Activated T-cell treated with anti-CD3 and anti-CD28 coated beads, Interleukin-2, amount 50 U/mL, for 72 hours (primary cell): Measurements from ENCODE around the gene TPD52L1. TPM values are rescaled to one million over a fixed set of nuclear protein-coding genes. Genes with fewer than 3 reads are reported as not detected.
"Not testable (repeated sequence)": the region's sequence is repeated elsewhere in the genome, so short reads cannot be mapped to it uniquely, and the experiment has no call there.

Source experiments
- ATAC-seq, 2 donors: fragments of 150-1000 bp; cut with Tn5 transposase; replicated peaks in 1 of 2; 2 replicates each; pipeline ENCODE4 v1.10.0; 2021; ENCODE audit warnings: moderate library complexity in 2 of 2, mild to moderate bottlenecking in 1 of 2
- DNase-seq, 2 donors: peaks; one replicate each; pipeline ENCODE4 v3.0.0; 2021 to 2022; ENCODE audit warnings: mixed read lengths in 1 of 2
- H3K27ac Mint-ChIP-seq: one replicate; pipeline ENCODE4 v1.8.0; 2022; ENCODE audit warnings: mild to moderate bottlenecking, moderate library complexity, mixed read lengths
- H3K27me3 Mint-ChIP-seq: one replicate; pipeline ENCODE4 v1.8.0; 2022; ENCODE audit warnings: low read depth, mixed read lengths
- H3K36me3 Mint-ChIP-seq, 2 donors: one replicate each; pipeline ENCODE4 v1.8.0; 2022; ENCODE audit warnings: mixed read lengths in 2 of 2, mild to moderate bottlenecking in 1 of 2; ENCODE audit not compliant: insufficient read depth in 2 of 2
- H3K4me1 Mint-ChIP-seq: one replicate; pipeline ENCODE4 v1.8.0; 2022; ENCODE audit warnings: low read depth, mixed read lengths
- H3K4me3 Mint-ChIP-seq, 2 donors: one replicate each; pipeline ENCODE4 v1.8.0; 2022; ENCODE audit warnings: mild to moderate bottlenecking in 2 of 2, mixed read lengths in 2 of 2, moderate library complexity in 2 of 2
- H3K9me3 Mint-ChIP-seq, 2 donors: one replicate each; pipeline ENCODE4 v1.8.0; 2022; ENCODE audit warnings: mixed read lengths in 2 of 2
- total RNA-seq, 2 donors: library from RNA; stranded (reverse); gene quantifications; one replicate each; pipeline ENCODE4 v1.2.3, GENCODE V29; 2022

TPD52L1 gene
- total RNA-seq, 2 donors from 2014 or later = 0.50 to 0.56 TPM

DNA sequence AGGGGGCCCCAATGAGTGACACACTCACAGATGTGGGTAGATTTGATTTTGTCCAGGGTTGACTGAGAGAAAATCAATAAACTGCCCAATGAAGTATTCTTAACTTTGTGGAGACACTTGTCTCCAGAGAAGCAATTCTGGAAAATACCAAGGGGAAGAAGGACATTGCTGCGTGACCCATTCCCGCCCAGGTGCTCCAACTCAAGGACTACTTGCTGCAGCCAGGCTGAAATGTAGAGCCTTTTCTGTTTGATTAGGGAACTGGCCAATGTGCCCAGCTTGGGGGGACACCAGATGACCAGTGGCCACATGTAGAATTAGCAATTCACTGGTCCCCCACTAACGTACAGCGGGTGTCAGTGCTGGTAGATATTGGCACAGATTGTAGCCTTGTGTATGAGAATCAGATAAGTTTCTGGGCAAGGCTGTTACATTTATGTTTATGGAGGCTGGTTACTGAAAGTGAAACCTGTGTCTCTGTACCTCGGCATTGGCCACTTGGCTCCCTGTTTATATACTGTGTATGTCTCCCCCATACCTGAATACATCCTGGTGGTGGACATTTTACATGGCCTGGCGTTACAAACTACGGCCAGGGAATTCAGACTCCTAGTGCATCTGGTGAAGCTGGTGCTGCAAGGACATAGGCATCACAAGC is 115.9 kb downstream of the TPD52L1 start:
- H3K9me3 Mint-ChIP-seq = no peaks in the 10 kb centered on the region
- H3K4me3 Mint-ChIP-seq = no peak overlapping the region
- H3K27ac Mint-ChIP-seq = no peak overlapping the region
- ATAC-seq = no peak
- no peak for DNase-seq
- no peaks in the 10 kb centered on the region for H3K27me3 Mint-ChIP-seq
- H3K36me3 Mint-ChIP-seq = peaks cover 0 to 5% of the 10 kb centered on the region in 2 donors
- H3K4me1 Mint-ChIP-seq = no peaks in the 10 kb centered on the region

DNA sequence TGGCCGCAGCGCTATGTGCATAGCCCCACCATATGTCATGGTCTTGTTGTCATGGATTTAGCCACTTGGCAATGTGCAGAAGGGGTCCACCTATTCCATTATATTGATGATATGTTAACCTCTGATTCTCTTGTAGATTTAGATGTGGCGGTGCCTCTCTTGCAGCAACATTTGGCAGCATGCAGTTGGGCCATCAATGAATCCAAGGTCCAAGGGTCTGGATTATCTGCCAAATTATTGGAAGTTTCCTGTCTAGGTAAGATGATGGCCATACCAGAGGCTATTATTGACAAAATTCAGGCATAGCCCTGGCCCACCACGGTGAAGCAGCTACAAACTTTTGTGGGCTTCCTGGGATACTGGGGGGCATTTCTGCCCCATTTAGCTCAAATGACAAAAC is 116.8 kb downstream of the TPD52L1 start:
- Mint-ChIP-seq H3K9me3 (no peaks in the 10 kb centered on the region), H3K36me3 (peaks cover under 1 to 5% of the 10 kb centered on the region in 2 donors), H3K27me3 (no peaks in the 10 kb centered on the region), H3K27ac (no peak overlapping the region), H3K4me3 (no peak overlapping the region), H3K4me1 (no peaks in the 10 kb centered on the region)
- no peak for ATAC-seq
- DNase-seq = no peak

DNA sequence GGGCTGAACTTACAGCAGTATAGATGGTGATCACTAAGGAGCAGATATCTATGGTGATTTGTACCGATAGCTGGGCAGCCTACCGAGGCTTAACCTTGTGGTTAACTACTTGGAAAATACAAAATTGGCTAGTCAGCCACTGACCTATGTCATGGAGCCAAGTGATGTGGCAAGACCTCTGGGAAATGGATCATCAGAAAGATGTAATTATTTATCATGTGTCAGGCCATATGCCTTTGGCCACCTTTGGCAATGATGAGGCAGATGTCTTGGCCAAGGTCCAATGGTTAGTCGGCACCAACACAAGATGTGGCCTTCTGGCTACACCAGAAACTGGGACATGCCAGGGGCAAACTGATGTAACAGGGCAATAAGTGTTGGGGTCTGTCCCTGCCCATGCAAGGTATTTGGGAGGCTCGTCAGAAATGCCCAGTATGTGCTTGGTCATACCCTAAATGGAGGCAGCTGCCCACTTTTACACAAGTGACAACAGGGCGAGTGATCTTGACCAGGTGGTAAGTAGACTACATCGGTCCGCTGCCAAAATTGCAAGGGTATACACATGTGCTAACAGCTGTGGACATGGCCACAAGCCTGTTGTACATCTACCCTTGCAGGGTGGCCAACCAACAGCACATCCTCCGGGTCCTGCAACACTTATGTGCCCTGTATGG is 118.0 kb downstream of the TPD52L1 start:
- no peak for ATAC-seq
- H3K36me3 Mint-ChIP-seq = peaks cover 5 to 7% of the 10 kb centered on the region in 2 donors
- H3K4me3 Mint-ChIP-seq = no peak overlapping the region

DNA sequence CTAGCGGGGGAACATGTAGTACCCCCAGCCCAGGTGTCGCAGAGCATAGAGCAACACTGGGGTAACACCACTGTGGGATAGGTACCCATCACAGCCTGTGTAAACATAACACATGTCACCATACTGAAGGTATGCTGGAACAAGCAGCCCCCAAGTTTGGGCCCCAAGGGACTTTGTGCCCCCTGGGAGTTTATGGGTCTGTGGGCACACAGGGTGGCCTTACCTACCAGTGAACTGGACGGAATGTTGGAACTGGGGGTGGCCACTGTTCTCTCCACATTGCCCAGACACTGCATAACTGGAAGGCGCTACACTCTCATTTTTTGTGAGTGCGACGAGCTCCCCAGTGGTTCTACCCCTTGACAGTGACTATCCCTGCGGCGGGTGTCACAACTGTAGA is 119.7 kb downstream of the TPD52L1 start:
- Mint-ChIP-seq H3K4me1 (no peaks in the 10 kb centered on the region), H3K27ac (no peak overlapping the region)

More for the DNA sequence above, 118.0 kb downstream of the TPD52L1 start:
- Mint-ChIP-seq H3K4me1 (no peaks in the 10 kb centered on the region), H3K27me3 (no peaks in the 10 kb centered on the region), H3K27ac (no peak overlapping the region), H3K9me3 (no peaks in the 10 kb centered on the region)
- no peak for DNase-seq

DNA sequence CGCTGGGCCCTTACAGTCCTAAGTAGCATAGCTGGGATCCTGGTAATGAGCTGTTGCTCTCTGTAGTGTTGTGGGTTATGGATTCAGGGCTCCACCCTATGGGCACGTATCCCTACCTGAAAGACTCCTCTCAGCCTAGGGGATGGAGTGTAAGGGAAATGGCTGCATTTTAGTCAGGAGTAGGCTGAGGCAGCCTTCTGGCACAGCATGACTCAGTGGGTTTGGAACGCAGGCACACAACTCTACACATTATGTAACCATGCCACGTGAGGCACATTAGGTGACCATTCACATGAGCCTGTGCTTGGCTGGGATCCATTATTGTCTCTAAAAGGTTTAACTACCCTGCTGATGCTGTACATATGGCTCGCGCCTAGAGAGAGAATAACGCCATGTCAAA is 120.4 kb downstream of the TPD52L1 start:
- Mint-ChIP-seq H3K27me3 (no peaks in the 10 kb centered on the region), H3K4me3 (no peak overlapping the region), H3K27ac (no peak overlapping the region), H3K9me3 (no peaks in the 10 kb centered on the region), H3K36me3 (peaks cover 8 to 12% of the 10 kb centered on the region in 2 donors), H3K4me1 (peaks cover 6% of the 10 kb centered on the region)
- ATAC-seq = no peak
- DNase-seq = no peak

More for the DNA sequence above, 119.7 kb downstream of the TPD52L1 start:
- Mint-ChIP-seq H3K4me3 (no peak overlapping the region), H3K27me3 (no peaks in the 10 kb centered on the region), H3K9me3 (no peaks in the 10 kb centered on the region), H3K36me3 (peaks cover 5 to 7% of the 10 kb centered on the region in 2 donors)
- ATAC-seq (no peak), DNase-seq (no peak)

DNA sequence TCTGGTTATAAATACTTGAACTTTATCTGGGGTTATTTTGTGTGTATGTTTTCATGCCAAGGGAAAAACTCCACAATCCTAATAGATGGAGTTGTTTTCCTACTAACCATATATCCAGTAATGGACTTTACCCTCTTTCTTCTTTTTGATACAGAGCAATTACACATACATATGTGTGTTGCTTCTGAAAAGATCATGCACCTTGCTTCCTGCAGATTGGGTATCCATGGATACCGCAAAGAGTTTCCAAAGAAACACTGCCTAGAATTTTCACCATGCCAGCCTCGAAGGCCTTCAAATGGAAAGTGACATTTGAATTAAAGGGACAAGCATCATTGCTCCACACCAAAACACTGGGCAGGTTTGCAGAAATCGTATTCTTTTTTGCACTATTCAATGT is 121.4 kb downstream of the TPD52L1 start:
- DNase-seq (no peak), ATAC-seq (no peak)
- no peaks in the 10 kb centered on the region for H3K27me3 Mint-ChIP-seq
- H3K9me3 Mint-ChIP-seq = no peaks in the 10 kb centered on the region
- H3K4me1 Mint-ChIP-seq = peaks cover 11% of the 10 kb centered on the region
- no peak overlapping the region for H3K27ac Mint-ChIP-seq
- H3K36me3 Mint-ChIP-seq = peaks cover 9 to 19% of the 10 kb centered on the region in 2 donors
- no peak overlapping the region for H3K4me3 Mint-ChIP-seq

DNA sequence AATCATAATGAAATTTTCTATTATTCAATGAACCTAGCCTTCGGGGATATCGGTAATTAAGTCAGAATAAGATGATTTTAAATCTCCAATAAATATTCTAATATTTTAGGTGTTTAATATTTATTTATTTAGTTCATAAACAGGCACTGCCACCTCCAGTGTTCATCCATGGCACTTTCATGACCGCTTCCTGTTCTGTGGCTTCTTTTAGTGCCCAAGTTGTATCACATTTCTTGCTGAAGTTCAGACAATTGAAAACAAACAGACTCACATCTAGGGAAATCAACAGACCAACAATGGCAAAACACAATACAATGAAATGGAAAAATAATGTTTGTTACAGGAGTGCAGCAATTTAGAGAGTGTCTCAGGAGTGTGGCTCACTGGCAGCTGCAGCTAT is 122.2 kb downstream of the TPD52L1 start:
- H3K4me1 Mint-ChIP-seq = peaks cover 15% of the 10 kb centered on the region
- no peak overlapping the region for H3K27ac Mint-ChIP-seq
- DNase-seq = no peak
- no peak for ATAC-seq
- H3K9me3 Mint-ChIP-seq = no peaks in the 10 kb centered on the region
- H3K4me3 Mint-ChIP-seq = no peak overlapping the region
- peaks cover 10 to 24% of the 10 kb centered on the region in 2 donors for H3K36me3 Mint-ChIP-seq
- no peaks in the 10 kb centered on the region for H3K27me3 Mint-ChIP-seq

DNA sequence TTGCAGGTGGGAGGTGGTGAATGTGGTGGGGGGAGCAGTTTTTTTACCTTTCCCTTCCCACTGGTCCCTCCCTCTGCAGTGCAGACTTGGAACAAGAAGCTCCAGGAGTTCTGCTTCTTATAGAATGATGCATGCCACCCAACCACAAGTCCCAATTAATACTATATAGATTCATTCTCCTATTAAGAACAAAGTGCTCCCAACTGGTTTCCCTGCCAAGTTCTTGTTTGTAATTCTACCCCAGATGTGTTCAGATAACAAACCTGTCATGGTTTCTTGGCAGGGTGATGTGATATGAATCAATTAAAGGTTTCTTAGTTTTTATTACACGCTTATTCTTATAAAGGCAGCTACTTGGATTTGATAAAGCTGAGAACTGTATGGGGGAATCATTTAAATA is 124.3 kb downstream of the TPD52L1 start:
- Mint-ChIP-seq H3K27me3 (no peaks in the 10 kb centered on the region), H3K4me1 (peaks cover 20% of the 10 kb centered on the region), H3K36me3 (peaks cover 22 to 42% of the 10 kb centered on the region in 2 donors), H3K27ac (no peak overlapping the region), H3K9me3 (peaks cover 7 to 8% of the 10 kb centered on the region in 2 donors), H3K4me3 (no peak overlapping the region)
- DNase-seq = no peak
- ATAC-seq = no peak

DNA sequence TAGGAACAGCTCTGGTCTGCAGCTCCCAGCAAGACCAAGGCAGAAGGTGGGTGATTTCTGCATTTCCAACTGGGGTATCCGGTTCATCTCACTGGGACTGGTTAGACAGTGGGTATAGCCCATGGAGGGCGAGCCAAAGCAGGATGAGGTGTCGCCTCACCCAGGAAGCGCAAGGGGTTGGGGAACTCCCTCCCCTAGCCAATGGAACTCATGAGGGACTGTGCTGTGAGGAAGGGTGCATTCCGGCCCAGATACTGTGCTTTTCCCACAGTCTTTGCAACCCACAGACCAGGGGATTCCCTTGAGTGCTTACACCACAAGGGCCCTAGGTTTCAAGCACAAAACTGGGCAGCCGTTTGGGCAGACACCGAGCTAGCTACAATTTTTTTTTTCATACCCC is 126.4 kb downstream of the TPD52L1 start:
- Mint-ChIP-seq H3K36me3 (peaks cover 30 to 63% of the 10 kb centered on the region in 2 donors), H3K27ac (peak overlapping the region; percentile 79), H3K27me3 (no peaks in the 10 kb centered on the region), H3K9me3 (peaks cover 7 to 8% of the 10 kb centered on the region in 2 donors), H3K4me1 (peaks cover 22% of the 10 kb centered on the region), H3K4me3 (no peak overlapping the region)
- DNase-seq (no peak), ATAC-seq (no peak)

DNA sequence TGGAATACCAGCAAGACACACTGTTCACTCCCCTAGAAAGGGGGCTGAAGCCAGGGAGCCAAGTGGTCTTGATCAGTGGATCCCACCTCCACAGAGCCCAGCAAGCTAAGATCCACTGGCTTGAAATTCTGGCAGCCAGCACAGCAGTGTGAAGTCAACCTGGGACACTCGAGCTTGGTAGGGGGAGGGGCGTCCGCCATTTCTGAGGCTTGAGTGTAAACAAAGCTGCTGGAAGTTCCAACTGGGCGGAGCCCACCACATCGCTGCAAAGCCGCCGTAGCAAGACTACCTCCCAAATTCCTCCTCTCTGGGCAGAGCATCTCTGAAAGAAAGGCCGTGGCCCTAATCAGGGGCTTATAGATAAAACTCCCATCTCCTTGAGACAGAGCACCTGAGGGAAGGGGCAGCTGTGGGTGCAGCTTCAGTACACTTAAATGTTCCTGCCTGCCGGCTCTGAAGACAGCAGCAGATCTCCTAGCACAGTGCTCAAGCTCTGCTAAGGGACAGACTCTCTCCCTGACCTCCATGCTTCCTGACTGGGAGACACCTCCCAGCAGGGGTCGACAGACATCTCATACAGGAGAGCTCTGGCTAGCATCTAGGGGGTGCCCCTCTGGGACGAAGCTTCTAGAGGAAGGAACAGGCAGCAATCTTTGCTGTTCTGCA is 126.9 kb downstream of the TPD52L1 start:
- not testable (repeated sequence) for H3K27ac Mint-ChIP-seq, ATAC-seq, DNase-seq, H3K4me3 Mint-ChIP-seq, H3K27me3 Mint-ChIP-seq
- peaks cover 10% of the 10 kb centered on the region in 2 donors for H3K9me3 Mint-ChIP-seq
- H3K4me1 Mint-ChIP-seq = peaks cover 22% of the 10 kb centered on the region
- H3K36me3 Mint-ChIP-seq = peaks cover 32 to 66% of the 10 kb centered on the region in 2 donors

DNA sequence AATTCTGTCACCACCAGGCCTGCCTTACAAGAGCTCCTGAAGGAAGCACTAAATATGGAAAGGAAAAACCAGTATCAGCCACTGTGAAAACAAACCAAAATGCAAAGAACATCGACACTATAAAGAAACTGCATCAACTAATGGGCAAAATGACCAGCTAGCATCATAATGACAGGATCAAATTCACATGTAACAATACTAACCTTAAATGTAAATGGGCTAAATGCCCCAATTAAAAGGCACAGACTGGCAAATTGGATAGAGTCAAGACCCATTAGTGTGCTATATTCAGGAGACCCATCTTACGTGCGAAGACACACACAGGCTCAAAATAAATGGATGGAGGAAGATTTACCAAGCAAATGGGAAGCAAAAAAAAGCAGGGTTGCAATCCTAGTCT is 128.9 kb downstream of the TPD52L1 start:
- not testable (repeated sequence) for H3K27ac Mint-ChIP-seq, H3K27me3 Mint-ChIP-seq, ATAC-seq, DNase-seq, H3K4me3 Mint-ChIP-seq
- H3K9me3 Mint-ChIP-seq = peaks cover 11 to 12% of the 10 kb centered on the region in 2 donors
- peaks cover 39 to 78% of the 10 kb centered on the region in 2 donors for H3K36me3 Mint-ChIP-seq
- peaks cover 22% of the 10 kb centered on the region for H3K4me1 Mint-ChIP-seq

DNA sequence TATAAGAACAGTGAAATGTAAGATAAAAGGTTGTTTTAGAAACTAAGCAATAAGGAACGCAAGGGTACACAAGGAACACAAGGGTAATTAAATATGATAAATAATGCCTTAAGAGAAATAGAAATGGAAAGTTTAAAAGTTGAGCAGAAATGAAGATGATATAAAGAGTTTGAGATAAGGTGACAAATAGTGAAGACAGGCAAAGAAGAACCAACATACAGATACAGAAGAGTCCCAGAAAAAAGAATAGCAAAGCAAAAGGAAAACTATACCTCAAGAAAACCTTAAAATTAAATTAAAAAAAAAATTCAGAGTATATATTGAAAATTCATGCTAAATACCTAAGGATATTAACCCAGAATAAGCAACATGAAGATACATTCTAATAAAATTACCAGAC is 131.8 kb downstream of the TPD52L1 start:
- ATAC-seq (no peak), DNase-seq (no peak)
- Mint-ChIP-seq H3K4me3 (no peak overlapping the region), H3K36me3 (peaks cover 41 to 83% of the 10 kb centered on the region in 2 donors), H3K27ac (no peak overlapping the region), H3K27me3 (no peaks in the 10 kb centered on the region), H3K9me3 (peaks cover 11 to 13% of the 10 kb centered on the region in 2 donors), H3K4me1 (peaks cover 7% of the 10 kb centered on the region)

DNA sequence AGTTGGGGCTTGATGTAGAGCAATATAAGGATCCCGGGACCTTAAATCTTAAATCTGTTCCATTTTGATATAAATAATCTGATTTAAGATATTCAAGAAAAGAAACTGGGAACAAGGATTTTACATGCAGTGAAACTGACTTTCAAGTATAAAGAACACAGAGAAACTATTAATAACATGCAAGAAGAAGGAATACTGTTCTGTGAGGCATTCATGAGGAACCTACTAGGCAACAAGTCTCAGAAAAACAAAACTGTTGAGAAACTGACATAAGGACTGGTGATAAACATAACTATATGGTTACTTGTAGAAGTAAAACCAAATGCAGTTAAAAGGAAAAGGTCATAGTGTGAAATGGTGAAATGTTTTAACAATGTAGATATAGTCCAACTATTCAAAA is 132.4 kb downstream of the TPD52L1 start:
- Mint-ChIP-seq H3K27me3 (no peaks in the 10 kb centered on the region), H3K4me1 (peaks cover 7% of the 10 kb centered on the region), H3K27ac (peak overlapping the region; percentile 13), H3K9me3 (peaks cover 11 to 13% of the 10 kb centered on the region in 2 donors), H3K4me3 (no peak overlapping the region), H3K36me3 (peaks cover 40 to 81% of the 10 kb centered on the region in 2 donors)
- ATAC-seq (no peak), DNase-seq (no peak)
